CD4-positive, alpha-beta T cell treated with Interleukin-17A for 1 hour (primary cell): ENCODE data around the gene CFAP46.
"Not testable (repeated sequence)": the region's sequence is repeated elsewhere in the genome, so short reads cannot be mapped to it uniquely, and the experiment has no call there.

Source experiments
- DNase-seq: peaks from one replicate; pipeline ENCODE4 v3.0.0-alpha.2; 2020

The CFAP46 gene

DNA sequence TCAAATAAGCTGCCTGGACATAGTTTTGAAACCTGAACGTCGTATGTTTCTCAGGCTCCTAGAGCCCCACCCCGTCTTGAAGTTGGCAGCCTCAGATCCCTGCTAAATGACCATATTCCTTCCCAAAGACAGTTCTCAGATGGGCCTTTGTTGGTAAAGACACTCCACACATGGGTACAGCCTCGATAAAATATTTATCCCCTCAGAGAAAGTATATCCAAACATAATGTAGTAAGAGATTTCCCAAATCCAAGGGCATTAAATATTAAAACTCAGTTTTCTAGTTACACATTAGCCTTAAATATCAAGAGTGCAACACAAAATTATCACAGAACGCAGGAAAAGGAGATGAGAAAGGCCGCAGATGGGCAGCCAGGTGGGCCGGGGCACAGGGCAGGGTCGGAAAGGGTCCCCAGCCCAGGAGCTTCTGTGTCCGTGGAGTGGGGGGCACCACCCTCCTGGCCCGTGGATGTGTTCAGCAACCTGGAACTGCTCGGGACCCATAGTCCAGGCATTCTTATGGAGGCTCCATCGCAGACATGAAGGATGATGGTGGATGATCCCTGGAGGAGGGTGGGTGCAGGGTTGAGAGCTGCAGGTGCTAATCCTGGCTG is 1.5 kb upstream of the CFAP46 start:
- DNase-seq, result no peak

DNA sequence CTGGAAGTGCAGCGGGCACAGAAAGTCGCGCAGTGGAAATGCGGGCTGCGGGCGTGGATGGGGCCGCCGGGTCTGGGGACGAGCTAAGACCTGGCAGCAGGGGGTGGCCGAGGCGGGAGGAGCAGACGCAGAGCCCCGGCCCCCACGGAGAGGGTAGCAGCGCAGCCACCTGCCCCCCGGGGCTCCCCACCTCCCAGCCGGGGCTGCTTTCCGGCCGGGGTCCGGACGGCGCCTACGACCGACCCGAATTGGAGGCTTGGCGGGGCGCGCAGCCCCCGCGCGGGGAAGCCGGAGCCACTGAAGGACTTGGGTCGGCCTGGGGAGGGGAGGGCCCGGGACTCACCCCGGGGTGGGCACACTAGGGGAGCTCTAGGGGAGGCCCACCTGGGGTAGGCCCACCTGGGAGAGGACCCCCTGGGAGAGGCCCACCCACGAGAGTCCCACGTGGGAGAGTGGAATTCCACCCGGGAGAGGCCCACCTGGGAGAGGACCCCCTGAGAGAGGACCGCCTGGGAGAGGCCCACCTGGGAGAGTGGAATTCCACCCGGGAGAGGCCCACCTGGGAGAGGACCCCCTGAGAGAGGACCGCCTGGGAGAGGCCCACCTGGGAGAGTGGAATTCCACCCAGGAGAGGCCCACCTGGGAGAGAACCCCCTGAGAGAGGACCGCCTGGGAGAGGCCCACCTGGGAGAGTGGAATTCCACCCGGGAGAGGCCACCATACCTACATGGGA is 854 bp upstream of the CFAP46 start:
- no peak for DNase-seq

DNA sequence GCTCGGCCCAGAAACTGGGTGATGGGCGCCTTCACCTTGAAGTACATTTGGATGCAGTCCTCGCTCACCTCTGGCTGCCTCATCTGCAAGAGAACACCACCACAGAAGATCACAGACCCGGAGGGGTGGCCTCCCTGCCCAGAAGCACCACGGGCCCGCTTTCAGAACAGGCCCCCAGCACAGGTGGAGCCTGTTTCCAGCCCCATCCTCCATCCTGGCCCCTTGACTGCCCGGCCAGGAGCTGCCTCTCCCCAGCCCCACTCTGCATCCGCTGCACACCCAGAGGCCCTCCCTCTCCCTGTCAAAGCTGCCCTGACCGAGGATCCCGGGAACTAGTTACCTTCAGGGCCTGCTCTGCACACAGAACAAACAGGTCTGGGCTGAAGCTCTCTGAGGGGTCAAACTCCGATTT is 724 bp downstream of the CFAP46 start:
- no peak for DNase-seq

DNA sequence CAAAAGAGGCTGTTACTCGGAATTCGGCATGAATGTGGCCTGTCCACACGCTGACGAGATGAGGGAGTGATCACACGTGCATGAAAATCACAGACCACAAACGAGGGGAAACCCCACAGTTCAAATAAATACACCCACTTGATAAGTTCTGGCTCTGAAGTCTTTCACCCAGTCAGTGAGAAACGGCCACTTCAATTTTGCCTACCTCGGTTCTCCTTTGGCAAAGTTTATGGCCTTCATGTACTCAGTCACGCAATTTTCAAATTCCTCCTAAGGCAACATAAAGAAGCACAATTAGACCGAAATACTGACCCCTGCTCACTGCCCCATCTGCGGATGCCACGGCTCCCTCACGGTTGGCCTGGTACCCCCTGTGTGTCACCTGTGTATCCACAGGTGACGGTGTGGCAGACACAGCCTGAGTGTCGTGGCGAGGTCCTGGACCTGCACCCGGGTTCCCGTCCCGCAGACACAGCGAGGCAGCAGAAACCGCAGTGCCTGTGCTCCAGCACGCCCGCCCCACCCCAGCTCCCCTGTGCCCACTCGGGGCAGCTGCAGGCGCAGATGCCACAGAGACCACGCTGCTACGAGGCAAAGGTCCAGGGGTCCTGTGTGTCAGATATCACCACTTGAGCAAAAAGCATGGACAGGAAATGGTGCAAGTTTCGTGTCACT is 1.4 kb downstream of the CFAP46 start:
- DNase-seq, result no peak

DNA sequence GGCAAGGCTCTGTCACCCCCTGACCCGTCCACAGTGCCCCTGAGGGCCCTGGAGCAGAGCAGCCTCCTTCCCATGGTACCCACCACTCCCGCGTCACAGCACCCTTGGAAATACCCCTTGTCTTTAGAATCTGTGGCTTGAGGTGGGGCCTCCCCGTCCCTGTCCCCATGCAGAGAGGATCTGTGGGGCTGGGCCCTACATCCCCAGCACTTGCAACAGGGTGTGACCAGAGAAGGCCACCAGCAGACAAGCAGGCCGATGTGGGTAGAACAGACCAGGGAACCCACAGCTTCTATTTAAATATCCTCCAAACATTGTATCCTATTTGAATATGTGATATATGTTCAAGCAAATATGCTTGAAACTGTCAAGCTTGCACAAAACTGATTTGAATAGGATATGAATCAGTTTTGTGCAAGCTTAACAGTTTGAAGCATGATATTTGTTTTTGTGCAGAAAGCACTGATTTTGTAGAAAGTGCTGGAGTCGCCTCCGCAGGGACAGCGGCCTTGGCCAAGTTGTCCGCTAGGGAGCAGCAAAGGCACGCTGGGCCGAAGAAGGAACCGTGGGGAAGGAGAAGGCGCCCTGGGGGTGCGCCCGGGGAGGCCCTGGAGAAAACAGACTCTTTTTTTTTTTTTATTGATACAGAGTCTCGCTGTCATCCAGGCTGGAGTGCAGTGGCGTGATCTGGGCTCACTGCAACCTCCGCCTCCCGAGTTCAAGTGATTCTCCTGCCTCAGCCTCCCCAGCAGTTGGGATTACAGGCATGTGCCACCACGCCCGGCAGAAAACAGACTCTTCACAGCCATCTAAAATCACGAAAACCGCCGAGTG is 2.2 kb downstream of the CFAP46 start:
- peak; percentile 31 for DNase-seq

DNA sequence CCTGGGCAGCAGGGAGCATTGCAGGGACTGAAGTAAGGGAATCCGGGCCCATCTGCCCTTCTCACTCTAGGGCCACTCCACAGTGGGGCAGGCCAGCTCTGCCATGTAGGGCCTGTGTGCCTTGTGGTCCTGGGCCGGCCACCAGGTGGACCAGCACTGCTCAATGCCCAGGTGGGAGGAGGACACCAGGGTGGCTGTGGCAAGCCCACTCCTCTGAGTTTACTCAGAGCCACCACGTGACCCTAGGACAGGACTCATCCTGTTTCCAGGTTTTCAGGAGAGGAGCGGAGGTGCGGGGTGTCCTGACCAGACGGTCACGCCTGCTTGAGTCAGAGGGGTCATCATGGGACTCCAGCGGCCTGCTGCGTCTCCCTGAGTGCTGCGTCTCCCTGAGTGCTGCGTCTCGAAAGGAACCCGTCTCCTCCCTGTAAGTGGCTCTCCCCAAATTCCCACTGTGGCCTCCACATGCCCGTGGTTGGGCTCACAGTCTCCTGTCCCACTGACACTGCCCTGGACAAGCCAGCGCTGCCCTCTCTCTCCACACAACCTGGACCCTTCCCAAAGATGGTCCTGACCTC is 2.9 kb downstream of the CFAP46 start:
- no peak for DNase-seq

DNA sequence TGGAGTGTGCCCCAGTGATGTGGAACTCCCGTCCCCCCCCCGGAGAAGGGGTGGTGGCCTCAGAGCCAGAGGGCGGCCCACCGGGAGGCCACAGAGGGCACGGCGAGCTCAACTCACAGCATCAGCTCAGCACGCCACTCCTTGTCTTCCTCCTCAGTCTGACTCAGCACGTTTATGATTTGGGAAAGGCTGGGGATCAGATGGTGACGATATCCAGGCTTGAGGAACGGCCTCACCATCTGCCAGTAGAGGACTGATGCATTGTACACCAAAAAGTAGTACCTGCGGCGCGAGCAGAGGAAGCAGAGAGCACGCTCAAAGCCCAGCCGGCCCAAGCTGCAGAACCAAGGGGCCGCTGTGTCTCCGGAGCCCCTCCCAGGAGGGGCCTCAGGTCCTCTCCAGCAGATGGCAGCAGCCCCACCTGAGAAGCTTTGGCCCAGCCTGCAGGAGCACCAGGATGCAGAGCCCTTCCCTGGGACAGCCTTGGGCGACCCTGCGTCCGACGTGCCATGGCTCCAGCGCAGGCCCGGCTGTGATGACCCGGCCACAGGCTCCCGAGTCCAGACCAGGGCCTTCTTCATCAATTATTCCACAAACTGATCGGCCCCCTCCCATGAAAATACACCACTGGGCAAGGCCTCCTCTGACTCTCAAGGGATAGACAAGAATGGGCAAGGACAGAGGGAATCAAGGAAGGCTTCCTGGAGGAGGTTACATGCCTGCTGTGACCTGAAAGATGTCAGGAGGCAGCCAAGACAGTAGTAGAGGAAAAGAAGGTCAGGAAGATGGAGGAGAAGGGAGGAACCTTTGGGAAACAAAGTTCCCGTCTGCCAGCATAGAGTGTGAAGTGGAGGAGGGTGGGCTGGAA is 3.7 kb downstream of the CFAP46 start:
- DNase-seq, result no peak

DNA sequence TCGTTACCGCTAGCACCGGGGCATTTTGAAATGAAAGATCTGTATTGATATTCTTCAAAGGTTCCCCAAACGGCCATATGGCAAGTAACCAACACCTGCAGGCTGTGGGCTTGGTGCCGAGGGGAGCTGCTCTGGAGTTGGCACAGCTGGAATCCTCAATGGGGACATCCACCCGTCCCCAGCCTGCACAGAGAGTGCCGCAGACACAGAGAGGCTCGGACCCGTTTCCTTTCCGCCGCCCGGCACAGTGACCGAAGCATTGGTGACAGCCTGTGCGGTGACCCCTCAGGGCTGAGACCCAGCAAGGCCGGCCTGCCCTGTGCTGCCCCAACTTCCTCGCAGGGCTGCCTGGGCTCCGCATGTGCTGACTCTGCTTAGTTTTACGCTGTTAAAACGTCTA is 4.5 kb downstream of the CFAP46 start:
- no peak for DNase-seq

DNA sequence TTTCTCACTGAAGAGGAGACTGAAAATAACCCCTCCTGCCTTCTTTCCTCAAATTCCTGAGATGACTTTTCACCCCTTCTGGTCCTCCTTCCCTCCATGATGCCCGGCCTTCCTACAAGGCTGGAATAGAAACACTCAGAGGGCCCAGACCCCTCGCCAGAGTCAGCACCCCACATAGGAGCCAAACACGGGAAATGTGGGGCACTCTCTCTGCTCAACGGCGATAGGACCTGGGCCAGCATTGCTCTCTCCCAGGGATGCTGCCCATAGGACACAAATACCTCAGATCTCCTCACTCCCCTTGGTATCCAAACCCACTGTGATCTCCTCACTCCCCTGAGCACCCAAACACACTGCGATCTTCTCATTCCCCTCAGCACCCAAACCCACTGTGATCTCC is 7.4 kb downstream of the CFAP46 start:
- DNase-seq, result no peak

DNA sequence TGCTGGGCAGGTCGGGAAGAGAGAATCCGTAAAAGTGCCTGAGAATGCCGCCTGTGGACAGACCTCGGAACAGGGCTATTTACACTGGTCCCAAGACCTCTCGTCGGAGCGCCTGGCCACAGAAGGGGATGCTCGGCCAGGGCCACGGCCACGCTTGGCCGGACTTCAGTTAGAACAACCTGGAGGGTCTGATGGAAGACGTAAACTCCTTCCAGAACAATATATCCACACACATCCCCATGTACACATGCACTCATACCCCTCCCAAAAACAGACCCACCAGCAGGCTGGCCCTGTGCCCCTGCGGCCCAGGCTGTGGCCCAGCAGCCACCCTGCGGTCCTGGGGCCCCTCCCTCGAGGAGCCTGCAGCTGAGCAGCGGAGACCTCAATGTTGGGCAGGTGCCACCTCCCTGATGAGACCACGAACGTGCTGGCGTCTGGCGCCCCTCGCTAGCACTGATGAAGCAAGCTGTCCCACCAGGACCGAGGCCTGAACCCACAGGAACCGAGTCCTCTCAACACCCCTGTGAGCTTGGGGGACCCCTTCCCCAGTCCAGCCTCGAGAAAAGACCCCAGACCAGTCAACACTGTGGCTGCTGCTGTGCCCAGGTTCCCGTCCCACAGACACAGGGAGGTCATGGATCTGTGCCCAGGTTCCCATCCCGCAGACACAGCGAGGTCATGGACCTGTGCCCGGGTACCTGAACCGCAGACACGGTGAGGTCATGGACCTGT is 8.9 kb downstream of the CFAP46 start:
- DNase-seq, result no peak

DNA sequence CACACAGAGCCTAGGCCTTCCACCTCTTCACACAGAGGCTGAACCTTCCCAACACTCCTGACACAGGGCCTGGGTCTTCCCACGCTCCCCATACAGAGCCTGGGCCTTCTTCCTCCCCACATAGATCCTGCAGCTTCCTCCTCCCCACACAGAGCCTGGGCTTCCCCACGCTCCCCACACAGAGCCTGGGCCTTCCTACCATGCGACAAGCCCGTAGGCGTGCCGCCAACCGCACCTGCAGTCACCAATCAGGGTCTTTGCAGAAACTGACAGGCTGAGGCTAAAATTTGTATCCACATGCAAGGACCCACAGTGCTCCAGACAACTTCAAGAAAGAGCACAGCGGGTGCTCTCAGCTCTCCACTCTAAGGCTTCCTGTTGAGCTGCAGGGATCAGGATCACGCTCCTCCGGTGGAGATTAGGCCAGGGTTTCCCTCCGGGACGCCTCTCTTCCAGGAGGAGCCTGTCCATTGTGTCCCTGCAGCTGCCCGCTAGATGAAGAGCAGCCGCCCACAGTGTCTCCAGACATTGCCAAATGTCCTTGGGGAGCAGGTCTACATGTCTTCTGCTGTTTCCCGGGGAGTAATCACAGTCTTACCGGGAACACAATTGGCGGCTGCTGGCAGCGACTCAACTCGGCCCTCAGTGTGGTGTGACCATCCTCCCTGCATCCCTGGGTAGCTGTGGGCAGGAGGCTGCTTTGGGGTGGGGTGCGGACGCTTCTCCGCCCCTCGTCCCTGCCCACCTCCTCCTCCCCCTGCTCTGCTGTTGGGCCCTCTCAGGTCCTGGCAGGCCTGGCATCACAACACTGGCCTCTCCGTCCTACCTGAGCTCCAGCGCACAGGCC is 9.7 kb downstream of the CFAP46 start:
- DNase-seq, result peak; percentile 4

DNA sequence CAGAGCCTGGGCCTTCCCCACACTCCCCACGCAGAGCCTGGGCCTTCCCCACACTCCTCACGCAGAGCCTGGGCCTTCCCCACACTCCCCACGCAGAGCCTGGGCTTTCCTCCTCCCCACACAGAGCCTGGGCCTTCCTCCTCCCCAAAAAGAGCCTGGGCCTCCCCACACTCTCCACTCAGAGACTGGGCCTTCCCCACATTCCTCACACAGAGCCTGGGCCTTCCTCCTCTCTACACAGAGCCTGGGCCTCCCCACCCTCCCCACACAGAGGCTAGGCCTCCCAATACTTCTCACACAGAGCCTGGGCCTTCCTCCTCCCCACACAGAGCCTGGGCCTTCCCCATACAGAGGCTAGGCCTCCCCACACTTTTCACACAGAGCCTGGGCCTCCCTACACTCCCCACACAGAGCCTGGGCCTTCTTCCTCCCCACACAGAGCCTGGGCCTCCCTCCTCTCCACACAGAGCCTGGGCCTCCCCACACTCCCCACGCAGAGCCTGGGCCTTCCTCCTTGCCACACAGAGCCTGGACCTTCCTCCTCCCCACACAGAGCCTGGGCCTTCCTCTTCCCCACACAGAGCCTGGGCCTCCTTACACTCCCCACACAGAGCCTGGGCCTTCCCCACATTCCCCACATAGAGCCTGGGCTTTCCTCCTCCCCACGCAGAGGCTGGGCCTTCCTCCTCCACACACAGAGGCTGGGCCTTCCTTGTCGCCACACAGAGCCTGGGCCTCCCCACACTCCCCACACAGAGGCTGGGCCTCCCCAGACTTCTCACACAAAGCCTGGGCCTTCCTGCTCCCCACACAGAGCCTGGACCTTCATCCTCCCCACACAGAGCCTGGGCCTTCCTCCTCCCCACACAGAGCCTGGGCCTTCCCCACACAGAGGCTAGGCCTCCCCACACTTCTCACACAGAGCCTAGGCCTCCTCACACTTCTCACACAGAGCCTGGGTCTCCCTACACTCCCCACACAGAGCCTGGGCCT is 10.8 kb downstream of the CFAP46 start:
- DNase-seq, result peak; percentile 3

DNA sequence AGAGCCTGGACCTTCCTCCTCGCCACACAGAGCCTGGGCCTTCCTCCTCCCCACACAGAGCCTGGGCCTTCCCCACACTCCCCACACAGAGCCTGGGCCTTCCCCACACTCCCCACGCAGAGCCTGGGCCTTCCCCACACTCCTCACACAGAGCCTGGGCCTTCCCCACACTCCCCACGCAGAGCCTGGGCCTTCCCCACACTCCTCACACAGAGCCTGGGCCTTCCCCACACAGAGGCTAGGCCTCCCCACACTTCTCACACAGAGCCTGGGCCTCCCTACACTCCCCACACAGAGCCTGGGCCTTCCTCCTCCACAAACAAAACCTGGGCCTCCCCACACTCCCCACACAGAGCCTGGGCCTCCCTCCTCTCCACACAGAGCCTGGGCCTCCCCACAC is 11.7 kb downstream of the CFAP46 start:
- not testable (repeated sequence) for DNase-seq

DNA sequence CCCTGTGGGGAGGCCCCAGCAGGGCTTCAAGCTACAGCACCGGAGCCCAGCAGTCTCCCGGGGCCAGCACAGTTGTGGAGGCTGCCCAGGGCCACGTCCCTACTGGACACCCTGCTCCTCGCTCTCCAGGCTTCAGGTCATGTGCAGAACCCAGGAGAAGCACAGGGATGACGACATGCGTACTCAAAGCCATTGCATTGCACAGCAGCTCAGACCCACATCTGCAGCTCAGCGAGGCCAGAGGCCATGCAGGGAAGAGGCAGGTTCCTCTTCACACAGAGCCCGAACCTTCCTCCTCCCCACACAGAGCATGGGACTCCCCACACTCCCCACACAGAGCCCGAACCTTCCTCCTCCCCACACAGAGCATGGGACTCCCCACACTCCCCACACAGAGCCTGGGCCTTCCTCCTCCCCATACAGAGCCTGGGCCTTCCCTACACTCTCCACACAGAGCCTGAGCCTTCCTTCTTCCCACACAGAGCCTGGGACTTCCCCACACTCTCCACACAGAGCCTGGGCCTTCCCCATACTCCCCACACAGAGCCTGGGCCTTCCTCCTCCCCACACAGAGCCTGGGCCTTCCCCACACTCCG is 12.3 kb downstream of the CFAP46 start:
- DNase-seq, result peak; percentile 7

DNA sequence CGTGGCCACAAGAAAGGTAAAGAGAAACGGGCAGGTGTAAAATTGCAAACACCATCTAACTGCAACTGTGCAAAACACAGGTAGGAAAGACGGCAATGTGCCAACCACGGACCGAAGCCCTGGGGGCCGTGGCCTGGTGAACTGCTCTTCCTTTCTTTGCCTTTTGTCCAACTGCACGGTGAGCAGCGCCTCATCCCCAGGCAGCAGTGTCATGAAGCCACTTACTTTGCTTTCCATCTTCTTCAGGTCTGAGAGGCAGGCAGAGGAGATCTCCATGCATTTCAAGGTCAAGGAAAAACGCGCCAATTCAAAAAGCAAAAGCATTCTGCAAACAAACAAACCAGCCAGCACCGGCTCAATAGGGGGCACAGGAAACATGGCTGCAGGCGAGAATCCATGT is 12.9 kb downstream of the CFAP46 start:
- no peak for DNase-seq

DNA sequence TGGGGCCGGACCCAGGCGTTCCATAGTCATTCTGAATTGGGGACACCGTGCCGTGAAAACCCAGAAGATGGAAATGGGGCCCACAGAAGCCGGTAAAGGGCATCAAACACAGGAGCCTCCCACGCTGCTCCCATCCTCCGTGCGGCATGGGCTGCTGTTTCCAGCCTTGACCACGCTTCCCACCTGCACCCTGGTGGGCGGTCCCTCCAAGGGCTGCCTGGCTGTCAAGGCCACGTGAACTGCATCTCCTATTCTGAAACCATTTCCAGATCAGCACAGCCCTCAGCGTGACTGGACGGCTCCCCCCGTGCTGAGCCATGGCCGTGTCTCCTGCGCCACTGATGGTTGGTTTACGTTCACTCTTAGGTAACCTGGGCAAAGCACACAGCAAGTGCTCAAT is 14.1 kb downstream of the CFAP46 start:
- DNase-seq, result no peak

DNA sequence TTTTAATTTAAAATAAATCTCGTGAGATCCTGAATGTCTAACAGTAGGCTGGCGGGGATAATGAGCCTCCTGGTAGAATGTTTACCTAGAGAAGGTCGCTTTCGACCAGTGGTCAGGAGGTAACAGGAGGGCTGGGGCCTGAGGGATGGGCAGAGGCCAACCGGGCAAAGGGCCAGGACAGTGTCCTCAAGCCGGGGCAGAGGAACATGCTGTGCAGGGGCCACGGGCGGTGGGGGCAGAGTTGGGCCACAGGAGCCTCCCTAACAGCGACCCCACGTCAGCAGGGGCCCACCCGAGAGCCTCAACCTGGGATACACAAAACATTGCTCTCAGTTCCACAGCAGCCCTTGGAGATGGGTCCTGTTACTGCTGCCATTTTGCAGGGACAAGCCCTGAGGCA is 14.5 kb downstream of the CFAP46 start:
- DNase-seq, result no peak
